Measurements from ENCODE around the gene NDUFV1.
"Not testable (repeated sequence)": the region's sequence is repeated elsewhere in the genome, so short reads cannot be mapped to it uniquely, and the experiment has no call there.

NDUFV1 gene

GRCh38 chr11:67612751-67613150 is 6.0 kb downstream of the NDUFV1 start:
- no peak for DNase-seq

- DNase-seq: no peak
Observed at GRCh38 chr11:67613313-67613959, 6.7 kb downstream of the NDUFV1 start.

- peak; percentile 60 for DNase-seq
Observed at GRCh38 chr11:67613960-67614715, 7.4 kb downstream of the NDUFV1 start.

GRCh38 chr11:67614730-67615714 is 8.3 kb downstream of the NDUFV1 start:
- DNase-seq: peak; percentile 33

GRCh38 chr11:67615728-67616430 is 9.1 kb downstream of the NDUFV1 start:
- no peak for DNase-seq

GRCh38 chr11:67616431-67617242 is 9.9 kb downstream of the NDUFV1 start:
- no peak for DNase-seq

GRCh38 chr11:67617243-67617953 is 10.7 kb downstream of the NDUFV1 start:
- DNase-seq: no peak

DNA sequence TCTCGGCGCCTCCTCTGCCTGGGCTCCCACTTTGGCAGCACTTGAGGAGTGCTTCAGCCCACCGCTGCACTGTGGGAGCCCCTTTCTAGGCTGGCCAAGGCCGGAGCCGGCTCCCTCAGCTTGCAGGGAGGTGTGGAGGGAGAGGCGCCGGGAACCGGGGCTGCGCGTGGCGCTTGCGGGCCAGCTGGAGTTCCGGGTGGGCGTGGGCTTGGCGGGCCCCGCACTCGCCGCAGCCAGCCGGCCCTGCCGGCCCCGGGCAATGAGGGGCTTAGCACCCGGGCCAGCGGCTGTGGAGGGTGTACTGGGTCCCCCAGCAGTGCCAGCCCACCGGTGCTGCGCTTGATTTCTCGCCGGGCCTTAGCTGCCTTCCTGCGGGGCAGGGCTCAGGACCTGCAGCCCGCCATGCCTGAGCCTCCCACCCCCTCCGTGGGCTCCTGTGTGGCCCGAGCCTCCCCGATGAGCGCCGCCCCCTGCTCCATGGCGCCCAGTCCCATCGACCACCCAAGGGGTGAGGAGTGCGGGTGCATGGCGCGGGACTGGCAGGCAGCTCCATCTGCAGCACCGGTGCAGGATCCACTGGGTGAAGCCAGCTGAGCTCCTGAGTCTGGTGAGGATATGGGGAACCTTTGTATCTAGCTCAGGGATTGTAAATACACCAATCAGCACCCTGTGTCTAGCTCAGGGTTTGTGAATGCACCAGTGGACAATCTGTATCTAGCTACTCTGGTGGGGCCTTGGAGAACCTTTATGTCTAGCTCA is 12.3 kb downstream of the NDUFV1 start:
- DNase-seq: not testable (repeated sequence)

DNA sequence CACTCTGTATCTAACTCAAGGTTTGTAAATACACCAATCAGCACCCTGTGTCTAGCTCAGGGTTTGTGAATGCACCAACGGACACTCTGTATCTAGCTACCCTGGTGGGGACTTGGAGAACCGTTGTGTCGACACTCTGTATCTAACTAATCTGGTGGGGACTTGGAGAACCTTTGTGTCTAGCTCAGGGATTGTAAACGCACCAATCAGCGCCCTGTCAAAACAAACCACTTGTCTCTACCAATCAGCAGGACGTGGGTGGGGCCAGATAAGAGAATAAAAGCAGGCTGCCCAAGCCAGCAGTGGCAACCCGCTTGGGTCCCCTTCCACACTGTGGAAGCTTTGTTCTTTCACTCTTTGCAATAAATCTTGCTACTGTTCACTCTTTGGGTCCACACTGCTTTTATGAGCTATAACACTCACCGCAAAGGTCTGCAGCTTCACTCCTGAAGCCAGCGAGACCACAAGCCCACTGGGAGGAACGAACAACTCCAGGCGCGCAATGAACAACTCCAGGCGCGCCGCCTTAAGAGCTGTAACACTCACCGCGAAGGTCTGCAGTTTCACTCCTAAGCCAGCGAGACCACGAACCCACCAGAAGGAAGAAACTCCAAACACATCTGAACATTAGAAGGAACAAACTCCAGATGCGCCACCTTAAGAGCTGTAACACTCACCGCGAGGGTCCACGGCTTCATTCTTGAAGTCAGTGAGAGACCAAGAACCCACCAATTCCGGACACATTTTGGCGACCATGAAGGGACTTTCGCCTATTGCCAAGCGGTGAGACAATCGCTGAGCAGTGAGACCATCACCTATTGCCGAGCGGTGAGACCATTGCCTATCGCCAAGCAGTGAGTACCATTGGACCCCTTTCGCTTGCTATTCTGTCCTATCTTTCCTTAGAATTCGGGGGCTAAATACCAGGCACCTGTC is 13.2 kb downstream of the NDUFV1 start:
- DNase-seq: not testable (repeated sequence)

- DNase-seq: not testable (repeated sequence)
Observed at GRCh38 chr11:67620621-67621020, 13.9 kb downstream of the NDUFV1 start.

GRCh38 chr11:67621928-67622327 is 15.2 kb downstream of the NDUFV1 start:
- not testable (repeated sequence) for DNase-seq

DNA sequence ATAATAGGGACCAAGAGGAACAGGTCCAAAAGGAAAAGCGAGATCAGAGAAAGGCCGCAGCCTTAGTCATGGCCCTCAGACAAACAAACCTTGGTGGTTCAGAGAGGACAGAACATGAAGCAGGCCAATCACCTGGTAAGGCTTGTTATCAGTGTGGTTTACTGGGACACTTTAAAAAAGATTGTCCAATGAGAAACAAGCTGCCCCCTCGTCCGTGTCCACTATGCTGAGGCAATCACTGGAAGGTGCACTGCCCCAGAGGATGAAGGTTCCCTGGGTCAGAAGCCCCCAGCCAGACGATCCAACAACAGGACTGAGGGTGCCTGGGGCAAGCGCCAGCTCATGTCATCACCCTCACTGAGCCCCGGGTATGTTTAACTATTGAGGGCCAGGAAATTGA is 16.2 kb downstream of the NDUFV1 start:
- not testable (repeated sequence) for DNase-seq

DNA sequence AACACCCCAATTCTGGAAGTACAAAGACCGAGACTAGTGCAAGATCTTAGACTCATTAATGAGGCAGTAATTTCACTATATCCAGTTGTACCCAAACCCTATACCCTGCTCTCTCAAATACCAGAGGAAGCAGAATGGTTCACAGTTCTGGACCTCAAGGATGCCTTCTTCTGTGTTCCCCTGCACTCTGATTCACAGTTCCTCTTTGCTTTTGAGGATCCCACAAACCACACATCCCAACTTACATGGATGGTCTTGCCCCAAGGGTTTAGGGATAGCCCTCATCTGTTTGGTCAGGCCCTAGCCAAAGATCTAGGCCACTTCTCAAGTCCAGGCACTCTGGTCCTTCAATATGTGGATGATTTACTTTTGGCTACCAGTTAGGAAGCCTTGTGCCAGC is 17.1 kb downstream of the NDUFV1 start:
- DNase-seq: not testable (repeated sequence)

- DNase-seq: not testable (repeated sequence)
Observed at GRCh38 chr11:67626131-67626833, 19.5 kb downstream of the NDUFV1 start.

DNA sequence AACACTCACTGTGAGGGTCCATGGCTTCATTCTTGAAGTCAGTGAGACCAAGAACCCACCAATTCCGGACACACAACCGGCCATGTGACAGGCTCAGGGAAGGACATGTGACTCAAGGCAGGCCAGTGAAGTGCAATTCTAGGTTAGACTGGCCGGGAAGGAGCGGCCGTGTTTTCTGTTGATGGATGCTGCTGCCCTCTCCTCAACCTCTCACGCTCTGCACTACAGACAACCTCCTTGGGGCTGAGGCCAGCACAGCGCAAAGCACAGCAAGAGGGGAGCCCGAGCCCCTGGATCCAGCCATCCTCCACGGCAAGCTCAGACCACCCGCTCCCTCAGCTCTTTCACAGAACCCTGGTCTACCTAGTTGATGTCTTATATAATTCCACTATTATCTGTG is 20.2 kb downstream of the NDUFV1 start:
- no peak for DNase-seq

DNA sequence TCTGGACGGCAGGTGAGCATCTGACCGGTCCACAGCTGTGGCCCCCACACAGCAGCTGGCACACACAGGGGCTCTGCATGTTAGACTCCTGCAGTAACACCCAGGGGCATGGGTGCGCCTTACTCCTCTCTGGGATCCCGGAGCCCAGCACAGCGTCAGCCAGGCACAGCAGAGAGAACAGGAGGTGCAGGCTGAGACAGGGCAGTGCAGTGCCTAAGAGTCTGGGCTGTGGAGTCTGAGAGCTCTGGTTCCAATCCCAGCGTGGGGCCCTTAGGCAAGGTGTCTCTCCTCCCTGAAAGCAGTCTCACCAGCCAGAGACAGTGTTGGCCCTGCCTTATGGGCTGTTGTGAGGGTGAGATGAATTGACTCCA is 20.7 kb downstream of the NDUFV1 start:
- DNase-seq: no peak

DNA sequence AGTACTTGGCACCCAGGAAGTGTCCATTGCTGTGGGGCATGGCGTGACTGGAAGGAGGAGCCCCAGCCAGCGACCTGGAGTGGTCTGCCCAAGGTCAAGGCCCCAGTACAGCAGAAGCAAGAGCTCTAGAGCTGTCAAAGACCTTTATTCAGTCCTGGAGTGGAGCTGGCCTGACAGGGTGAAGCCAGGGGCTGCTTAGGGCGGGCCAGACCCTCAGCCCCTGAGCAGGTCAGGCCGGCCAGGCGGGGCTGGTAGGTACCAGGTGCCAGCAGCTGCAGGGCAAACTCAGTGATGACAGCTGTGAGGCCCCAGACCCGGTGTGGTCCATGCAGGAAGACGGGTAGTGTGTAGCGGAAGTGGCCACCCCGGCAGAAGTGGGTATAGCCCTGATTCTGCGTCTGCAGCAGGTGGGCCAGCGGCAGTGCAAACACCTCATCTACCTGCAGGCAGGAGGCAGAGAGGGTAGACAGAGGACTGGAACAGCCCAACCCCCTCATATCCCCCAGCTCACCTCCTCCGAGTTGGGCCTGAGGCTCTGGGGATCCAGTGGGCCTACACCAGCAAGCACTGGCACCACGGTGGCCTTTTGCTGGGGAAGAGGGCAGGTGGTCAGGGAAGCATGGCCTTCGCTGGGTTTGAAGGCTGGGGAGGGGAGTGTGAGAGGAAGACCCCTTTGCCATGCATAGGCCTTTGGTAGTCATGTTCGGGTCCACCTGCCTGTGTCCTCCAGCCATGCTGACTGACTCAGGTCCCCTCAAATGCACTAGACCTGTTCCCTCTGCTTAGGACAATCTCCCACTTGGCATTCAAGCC is 21.3 kb downstream of the NDUFV1 start:
- no peak for DNase-seq

Measured in EL (cell line).